NCI-H2227 (cell line): ENCODE results near the gene MBNL3.

Experiments
- DNase-seq: peaks from one replicate; lab custom pipeline; 2025; ENCODE audit not compliant: unreplicated experiment; lab: John Stamatoyannopoulos, UW

MBNL3 gene

DNA sequence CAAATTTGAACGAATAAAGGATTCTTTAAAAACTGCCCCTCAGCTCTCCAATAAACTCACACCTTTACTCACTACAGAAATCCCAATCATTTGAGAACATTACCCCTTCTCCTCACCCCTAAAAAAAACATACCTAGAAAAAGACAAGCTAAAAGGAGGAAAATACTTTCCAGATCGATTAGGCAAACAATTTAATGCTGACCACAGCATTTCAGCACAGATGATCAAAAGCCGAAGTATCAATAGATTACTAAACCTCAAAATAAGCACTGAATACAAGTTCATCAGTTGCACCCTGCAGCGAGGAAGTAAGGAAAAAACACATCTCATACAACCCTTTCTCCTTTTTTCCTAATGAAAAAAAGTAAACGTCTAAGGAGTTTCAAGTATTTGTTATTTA, 65.5 kb downstream of the MBNL3 start:
- DNase-seq = no peak

DNA sequence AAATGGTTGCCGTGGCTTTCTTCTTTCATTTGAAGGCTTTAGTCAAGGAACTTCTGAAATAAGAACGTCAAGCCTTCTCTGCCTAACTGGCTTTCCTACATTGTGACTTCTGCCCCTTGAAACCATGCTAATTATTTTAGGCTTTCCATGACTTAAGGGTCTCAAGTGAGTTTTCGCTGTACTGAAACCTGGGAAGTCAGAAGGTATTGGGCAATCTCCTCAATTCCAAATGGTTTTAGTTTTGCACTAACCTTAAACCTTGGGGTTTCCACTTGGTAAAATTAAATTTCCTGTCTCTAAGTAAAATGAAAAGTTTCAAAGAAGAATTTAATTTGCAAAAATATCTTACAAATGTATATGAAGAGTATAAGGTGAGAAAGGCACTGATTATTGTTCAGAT, 73.8 kb downstream of the MBNL3 start:
- no peak for DNase-seq

DNA sequence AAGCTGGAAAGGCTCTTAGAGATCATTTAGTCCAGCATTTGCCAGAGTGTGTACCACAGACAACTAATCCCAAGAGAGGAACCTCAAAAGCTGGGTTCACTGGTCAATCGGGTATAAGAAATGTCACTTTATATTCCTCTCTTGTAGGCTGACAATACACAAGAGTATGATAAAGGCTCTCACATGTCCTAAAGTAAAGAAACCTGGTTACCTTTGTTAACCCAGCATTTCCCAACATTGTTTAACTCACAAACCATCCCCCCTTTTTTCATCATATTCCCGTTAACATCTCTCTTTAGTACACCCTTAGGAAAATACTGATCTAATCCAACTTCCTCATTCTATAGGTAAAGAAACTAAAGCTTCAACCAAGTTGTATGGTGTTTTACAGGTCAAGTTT, 74.4 kb downstream of the MBNL3 start:
- DNase-seq = no peak

DNA sequence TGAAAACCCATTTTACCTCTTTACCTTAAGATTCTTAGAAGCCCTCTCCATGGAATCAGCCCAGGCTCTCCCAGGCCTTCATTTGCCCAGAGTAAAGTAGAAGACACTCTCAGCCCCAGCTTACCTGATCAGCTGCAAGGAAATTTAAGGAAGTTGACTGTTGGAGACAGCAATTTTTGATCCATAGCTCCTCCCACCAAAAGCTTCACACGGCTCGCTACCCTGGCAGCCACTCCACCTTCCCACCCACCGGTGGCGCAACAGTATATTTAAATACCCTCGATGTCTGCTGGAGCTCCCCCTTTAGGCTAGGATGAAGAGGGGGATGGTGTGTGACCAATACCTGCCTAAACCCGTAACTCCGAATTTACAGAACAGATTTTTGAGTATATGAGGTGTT, 75.4 kb downstream of the MBNL3 start:
- DNase-seq = no peak

DNA sequence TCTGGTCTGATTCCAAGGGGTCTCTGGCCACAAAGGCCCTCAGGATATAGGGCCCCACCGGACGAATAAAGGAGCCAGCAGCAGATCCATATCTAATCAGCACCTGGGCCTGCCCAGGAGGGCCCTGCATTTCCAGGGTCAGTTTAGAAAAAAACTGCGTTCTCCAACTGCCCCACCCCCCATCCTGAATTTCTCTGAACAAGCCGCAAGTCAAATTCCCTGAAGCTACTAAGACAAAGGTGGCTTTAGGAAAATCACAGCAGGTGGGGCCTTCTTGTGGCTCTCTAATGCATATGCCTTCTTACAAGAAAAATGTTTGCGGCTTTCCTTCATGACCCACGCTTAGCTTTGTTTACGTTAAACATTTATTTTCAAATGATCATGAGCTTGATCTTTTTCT, 76.6 kb downstream of the MBNL3 start:
- DNase-seq = no peak

DNA sequence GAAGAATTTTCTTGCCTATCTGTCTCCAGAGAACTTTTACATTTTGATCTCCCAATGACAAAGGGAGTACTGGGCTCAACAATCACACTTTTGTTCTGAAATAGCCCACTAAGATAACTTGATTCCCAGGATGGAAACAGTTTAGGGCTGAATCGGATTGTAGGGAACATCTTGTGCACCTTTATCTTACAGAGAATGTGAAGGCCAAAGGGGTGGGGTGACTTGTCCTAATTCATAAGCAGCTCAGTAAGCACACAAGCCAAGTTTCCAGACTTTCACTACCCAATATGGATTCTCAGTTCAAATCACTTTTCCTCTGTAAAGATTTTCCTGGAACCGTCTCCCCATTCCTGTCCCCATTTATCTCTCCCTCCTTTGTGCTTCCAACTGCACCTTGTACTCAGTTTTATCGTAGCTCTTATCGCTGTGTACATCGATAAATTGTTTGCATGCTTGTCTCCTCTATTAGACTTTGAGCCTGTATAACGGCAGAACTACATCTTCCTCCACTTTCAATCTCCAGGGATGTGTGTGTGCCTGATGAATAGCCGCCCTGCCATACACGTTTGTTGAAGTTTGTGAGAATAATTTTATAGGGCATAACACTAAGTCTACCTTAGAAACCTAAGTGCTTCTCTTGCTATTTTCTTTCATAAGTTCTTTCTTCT, 77.4 kb downstream of the MBNL3 start:
- DNase-seq = no peak

DNA sequence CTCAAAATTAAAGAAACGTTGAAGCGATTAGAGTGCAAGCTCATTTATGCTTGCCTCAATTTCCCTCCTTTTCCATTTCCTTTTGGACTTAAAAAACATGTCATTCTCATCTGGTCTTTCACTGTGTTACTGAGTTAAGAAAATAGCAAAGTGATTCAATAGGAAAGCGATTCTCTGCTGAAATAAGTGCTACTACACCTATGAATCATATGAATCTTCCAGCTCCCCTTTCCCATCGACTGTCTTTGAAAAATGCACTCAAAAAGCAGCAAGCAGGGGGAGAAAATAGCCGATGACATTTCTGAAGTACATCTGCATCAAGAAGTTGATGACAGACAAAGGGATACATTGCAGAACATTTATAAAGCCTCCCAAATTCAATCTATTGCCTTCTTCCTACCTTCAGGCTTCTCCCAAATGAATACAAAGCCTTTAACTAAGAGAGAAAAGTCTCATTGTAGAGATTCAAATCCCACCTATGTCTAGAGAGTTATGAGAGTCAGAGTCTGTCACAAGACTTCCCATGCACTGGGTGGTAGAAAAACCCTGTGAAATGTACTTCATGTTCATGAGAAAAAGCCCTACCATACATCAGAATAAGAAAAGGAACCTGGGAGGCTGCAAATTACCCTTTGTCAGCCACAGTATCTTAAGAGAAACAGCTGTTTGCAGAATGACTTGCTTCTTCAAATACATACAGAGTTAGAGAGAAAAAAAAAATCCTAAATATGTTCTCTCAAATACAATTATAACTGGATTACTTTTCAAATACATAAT, 78.9 kb downstream of the MBNL3 start:
- DNase-seq = no peak

DNA sequence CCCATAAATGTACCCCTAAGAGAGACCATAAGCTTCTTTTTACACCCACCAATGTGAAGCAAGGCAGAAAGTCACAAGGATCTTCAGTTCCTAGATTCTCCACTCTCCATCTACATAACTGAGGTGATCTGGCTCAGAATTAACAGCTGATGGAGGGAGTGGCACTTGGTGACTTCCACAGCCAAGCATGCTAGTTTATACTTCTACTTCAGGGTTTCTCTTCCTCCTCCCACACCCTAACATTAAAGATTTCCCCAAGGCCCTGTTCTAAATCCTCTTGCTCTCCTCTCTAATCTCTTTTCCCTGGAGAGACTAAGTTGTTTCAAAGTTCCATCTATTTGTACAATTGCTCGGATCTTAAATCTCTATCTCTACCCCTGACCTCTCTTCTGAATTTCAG, 81.1 kb downstream of the MBNL3 start:
- no peak for DNase-seq

DNA sequence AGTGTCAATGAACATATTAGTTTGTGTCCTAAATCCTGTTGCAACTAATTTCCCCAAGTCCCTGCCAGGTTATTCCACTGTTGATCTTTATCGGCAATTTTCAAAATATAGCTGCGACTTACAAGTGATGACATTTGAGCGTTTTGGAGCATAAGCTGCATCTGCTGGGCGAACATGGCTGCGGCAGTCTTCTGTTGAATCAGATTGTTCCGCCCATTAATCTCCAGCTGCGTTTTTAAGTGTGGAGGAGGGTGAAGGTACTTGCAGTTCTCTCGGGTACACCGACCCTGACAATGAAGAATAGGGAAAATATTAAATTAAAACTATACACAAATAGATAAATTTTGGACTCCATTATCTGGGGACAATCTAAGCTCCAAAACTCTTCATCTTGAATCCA, 82.7 kb downstream of the MBNL3 start:
- peak; percentile 32 for DNase-seq

DNA sequence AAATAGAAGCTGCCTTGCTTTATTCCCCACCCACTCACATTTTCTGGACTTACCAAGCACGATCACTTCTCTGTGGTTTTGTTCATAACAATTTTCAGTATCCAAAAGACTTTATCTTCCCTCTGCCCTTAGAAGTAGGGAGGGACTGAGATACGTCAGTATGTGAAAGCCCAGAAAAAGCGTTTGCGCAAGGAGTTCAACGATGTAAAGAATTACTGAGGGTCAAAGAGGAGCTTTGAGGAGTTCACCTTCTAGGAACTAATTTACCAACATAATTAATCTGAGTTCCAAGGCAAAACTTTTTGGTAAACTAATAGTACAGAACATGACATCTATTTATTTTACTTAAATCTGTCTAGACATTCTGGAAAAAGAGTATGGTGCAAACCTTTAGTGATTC, 84.6 kb downstream of the MBNL3 start:
- no peak for DNase-seq

DNA sequence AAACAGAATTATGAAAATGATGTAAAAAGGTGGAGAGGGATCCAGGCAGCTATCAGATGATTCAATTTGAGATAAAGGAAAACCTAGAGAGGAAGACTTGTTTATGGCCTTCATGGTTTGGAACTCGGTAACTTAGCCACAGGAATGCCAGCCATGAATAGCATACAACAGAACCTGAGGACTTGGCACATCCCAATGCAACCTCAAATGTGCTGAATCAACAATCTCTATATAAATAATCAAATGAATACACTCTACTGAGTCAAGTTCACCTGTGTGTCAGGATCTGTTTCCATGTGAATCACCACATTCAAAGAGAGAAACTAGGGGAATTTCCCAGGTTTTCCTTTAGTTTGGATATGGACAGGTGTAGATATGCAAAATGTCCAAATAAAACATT, 86.9 kb downstream of the MBNL3 start:
- no peak for DNase-seq

DNA sequence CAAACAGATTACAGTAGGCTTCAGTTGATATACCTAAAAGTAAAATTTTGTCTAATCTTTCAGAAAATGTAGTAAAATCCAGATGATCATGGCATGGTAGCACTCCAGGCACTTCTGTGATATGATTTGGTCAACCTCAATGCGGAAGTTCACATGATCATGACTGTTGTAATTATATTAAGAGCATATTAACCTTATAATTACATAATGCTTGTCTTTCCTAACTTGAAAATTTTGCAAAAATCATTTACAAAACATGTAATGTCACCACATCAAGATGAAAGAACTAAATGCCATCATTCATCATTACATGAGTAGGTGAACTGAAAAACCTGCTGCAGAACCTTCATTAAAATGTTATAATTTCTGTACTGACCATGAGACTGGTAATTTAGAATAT, 88.1 kb downstream of the MBNL3 start:
- no peak for DNase-seq

DNA sequence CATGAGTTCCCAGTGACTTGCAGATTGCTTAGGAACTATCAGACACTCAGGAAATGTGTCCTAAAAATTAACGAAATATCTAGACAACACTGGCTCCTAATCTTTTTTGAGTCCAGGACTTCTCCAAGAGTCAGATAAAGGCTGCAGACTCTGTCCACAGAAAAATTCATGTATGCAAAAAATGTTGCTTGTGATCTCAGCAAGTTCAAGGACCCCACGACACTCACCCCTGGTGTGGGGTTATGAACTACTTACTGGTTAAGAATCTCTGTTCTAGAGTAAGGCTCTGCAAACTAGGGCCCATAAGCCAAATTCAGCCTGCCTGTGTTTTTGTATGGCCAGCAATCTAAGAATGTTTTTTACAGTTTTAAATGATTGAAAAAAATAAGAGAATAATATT, 93.2 kb downstream of the MBNL3 start:
- no peak for DNase-seq

DNA sequence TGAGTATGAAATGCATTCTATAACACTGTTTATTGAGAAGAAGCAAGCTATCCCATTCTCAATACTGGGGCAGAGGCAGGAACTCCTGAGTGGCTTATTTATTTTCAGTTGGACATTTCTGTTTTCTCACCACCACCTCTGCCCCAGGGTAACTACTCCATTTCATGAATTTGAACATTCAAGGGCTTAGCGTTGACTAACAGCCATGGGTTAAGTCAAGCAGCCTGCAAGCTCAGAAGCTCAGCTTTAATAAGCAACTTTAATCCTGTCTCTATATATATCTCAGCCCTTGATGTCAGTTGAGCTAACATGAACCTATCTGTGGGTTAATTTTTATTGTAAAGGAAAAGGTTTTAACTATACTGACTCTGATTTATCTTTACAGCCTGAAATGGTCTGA, 93.8 kb downstream of the MBNL3 start:
- no peak for DNase-seq

DNA sequence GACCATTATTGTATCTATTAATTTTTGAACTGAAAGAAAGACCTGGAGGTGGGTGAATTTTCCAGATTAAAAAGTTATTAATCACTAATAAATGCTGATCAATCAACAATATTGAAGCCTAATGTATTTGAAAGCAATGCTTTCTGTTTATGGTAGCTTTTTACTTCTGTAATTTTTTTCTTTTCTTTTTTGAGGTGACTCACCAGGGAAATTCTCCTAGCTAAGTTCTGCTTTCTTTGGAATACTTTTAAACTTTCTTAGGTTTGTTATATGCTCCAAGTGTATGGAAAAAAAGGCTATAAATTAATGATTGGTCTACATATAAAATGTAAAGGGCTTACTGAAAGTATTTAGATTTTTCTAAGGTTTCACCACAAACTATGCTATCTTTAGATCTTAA, 94.2 kb downstream of the MBNL3 start:
- no peak for DNase-seq

DNA sequence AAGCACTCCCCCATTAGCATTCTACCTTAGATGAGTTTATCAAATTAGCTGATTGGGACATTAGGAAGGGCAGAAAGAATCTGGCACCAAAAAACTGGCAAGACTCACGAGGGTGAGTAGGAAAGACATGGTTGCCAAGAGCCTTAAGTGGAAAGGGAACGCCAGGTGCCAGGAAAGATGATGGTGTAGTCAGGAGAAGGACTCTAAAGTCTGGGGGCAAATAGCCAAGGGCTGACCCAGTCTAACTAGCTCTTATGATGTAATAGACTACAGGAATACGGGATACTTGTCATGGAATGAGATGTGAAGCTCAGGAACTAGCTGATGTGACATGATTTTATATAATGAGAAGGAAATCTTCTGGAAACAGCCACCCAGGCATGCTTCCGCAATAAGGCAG, 94.8 kb downstream of the MBNL3 start:
- DNase-seq = no peak

DNA sequence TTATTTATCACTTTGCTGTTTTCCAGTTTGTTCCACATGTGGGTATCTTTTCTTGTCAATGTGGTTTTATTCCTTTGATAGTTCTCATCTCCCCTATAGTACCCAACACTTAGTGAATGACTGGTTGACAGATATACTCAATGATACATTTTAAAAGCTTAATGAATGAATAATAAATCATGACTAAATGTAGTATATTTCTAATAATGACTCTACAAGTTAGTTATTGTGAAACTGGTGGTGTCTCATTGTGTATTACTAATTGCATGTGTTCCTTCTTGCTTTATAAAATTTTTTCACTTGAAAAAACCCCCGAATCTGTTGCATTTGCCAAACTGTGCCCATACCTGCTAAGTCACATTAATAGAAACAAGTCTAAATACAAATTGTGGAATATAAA, 95.4 kb downstream of the MBNL3 start:
- no peak for DNase-seq

DNA sequence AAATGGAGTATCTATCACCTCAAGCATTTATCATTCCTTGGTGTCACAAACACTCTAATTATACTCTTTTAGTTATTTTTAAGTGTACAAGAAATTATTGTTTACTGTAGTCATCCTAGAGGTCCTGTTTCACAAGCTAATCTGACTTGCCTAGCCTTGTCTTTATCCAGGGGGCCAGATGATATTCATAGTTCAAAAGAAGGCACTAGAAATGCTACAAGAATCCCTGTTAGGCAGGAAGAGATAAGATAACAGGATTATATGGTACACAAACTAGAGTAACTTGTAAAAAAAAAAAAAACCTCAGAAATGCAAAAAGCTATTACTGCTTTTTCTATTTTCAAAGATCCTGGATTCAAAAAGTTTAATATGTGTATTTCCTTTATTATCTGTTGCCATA, 95.8 kb downstream of the MBNL3 start:
- DNase-seq = no peak

DNA sequence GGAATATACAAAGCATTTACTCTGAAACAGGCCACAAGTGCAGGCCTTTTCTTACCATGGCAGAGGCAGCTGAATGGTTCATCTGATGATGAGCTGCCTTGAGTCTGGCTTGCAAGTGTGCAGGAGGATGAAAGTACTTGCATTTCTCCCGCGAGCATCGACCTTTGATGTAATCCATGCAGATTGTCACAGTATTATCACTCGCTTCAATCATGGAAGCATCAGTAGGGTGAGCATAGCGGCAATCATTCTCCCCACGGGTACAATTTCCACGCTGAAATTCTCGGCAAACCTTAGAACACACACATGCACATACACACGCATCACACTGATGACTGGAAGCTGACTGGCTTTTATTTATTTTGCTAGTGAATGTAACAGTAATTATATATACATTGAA, 98.0 kb downstream of the MBNL3 start:
- no peak for DNase-seq

DNA sequence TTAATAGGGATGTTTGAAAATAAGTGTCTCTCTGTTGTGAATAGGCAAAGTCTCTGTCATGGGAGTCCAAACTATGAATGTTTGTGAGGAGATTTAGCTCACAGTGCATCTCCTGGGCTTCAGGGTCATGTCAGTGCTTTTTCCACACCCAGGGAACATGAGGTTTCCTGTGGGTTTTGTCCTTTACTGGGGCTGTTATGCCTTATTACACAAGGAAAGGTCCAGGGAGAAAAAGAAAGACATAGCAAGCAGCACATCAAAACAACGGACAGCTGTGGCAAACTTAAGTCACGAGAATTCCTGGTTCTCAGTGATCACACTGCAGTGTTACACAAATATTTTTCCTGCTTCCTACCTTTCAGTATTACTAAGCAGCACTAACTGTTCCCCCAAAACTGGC, 99.4 kb downstream of the MBNL3 start:
- no peak for DNase-seq

DNA sequence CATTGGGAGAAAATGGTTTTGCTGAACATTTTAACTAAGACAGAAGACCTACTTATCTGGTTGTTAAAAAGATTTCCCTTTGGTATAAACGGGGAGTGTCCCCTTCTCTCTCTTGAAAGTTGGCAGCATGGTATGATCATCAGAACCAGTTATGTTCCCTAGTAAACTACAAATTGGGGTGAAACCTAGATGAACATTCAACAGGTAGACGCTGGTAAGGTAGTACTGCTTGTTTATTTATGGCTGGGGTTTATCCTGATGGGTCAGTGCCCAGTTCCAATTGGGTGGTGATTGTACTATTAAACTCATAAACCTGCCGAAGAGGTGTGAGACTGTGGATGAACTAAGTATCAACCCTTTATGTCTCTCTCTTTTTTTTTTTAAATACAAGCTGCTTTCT, 100.5 kb downstream of the MBNL3 start:
- DNase-seq = no peak

DNA sequence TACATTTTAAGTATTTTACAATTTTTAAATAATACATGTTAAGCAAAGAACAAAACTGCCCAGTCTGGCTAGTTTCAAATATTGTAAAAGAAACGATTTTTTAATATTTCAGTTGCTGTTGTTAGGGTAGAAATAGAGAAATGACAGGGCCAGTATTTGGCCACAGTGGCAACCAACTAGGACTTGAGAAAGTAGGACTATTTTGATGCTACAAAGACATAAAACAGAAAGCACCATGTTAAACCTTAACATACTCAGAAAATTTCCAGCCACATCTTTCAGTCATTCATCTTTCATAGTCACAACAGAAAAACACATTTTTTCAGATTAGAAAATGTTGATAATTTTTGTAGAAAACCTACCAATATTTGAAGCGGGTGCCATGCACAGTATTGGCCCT, 104.5 kb downstream of the MBNL3 start:
- no peak for DNase-seq

DNA sequence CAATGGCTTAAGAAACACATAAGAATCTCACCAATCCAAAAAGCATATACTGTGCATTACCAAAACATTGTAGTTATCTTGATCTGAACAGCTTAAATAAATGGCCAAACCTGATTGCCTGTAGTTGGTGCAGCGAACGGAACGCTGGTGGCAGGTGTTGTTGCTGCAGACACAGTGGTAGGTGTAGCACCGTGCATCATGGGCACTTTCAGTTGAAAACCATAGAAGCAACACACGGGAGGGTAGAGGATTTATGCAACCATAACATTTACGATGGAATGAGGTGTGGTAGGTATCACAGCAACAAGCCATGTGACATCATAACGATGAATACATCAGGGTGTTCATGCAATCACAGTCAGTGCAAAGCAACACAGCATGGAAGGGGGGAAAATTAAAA, 106.8 kb downstream of the MBNL3 start:
- DNase-seq = no peak
